ENCODE data around the gene PLEKHN1. TPM values are rescaled to one million over a fixed set of nuclear protein-coding genes. Genes with fewer than 3 reads are reported as not detected.
A peak's percentile ranks its signal among the peaks of the same experiment; 100 is the strongest.
"Not testable (repeated sequence)": the region's sequence is repeated elsewhere in the genome, so short reads cannot be mapped to it uniquely, and the experiment has no call there.

The PLEKHN1 gene
- polyA plus RNA-seq, 3 donors from 2014 or later = 0.14 to 2.2 (median 0.68) TPM

- H3K27me3 Mint-ChIP-seq (ENCODE audit: low read depth in 3 of 3) = peaks cover 3 to 14% (median 6%) of the 10 kb centered on the region in 3 donors
- H3K9me3 Mint-ChIP-seq = no peaks in the 10 kb centered on the region
- no peak for DNase-seq
- no peak overlapping the region for H3K27ac Mint-ChIP-seq
- peaks cover 0 to 8% of the 10 kb centered on the region in 2 donors for H3K4me1 Mint-ChIP-seq
- H3K4me3 Mint-ChIP-seq = no peak overlapping the region
- peaks cover 4 to 8% (median 7%) of the 10 kb centered on the region in 3 donors for H3K36me3 Mint-ChIP-seq
Measured at GRCh38 chr1:942864-943533, 23.3 kb upstream of the PLEKHN1 start.

- peaks cover 3 to 11% (median 6%) of the 10 kb centered on the region in 3 donors for H3K27me3 Mint-ChIP-seq (ENCODE audit: low read depth in 3 of 3)
- no peak overlapping the region for H3K27ac Mint-ChIP-seq
- peaks cover 4 to 10% (median 7%) of the 10 kb centered on the region in 3 donors for H3K36me3 Mint-ChIP-seq
- DNase-seq = no peak
- H3K9me3 Mint-ChIP-seq = no peaks in the 10 kb centered on the region
- H3K4me3 Mint-ChIP-seq = no peak overlapping the region
- peaks cover 0 to 8% of the 10 kb centered on the region in 2 donors for H3K4me1 Mint-ChIP-seq
Measured at GRCh38 chr1:943545-944340, 22.5 kb upstream of the PLEKHN1 start.

- peaks cover 3 to 4% (median 3%) of the 10 kb centered on the region in 3 donors for H3K27me3 Mint-ChIP-seq (ENCODE audit: low read depth in 3 of 3)
- H3K4me3 Mint-ChIP-seq = peak overlapping the region in 1 of 5 donors; percentile 24
- peaks cover 0 to 8% of the 10 kb centered on the region in 2 donors for H3K4me1 Mint-ChIP-seq
- no peak overlapping the region for H3K27ac Mint-ChIP-seq
- H3K36me3 Mint-ChIP-seq = peaks cover 4 to 16% (median 7%) of the 10 kb centered on the region in 3 donors
- no peaks in the 10 kb centered on the region for H3K9me3 Mint-ChIP-seq
- DNase-seq = no peak
Measured at GRCh38 chr1:944341-945325, 21.6 kb upstream of the PLEKHN1 start.

- Mint-ChIP-seq H3K4me1 (peaks cover 0 to 3% of the 10 kb centered on the region in 2 donors), H3K27ac (no peak overlapping the region)
Measured at GRCh38 chr1:945688-946556, 20.4 kb upstream of the PLEKHN1 start.

GRCh38 chr1:946811-947210 is 19.5 kb upstream of the PLEKHN1 start:
- not testable (repeated sequence) for H3K27ac Mint-ChIP-seq; H3K27me3 Mint-ChIP-seq (ENCODE audit: low read depth in 3 of 3); H3K4me3 Mint-ChIP-seq; H3K4me1 Mint-ChIP-seq; DNase-seq; H3K9me3 Mint-ChIP-seq
- H3K36me3 Mint-ChIP-seq = peaks cover 15 to 32% (median 20%) of the 10 kb centered on the region in 3 donors

More at GRCh38 chr1:945688-946556, 20.4 kb upstream of the PLEKHN1 start:
- DNase-seq = no peak
- Mint-ChIP-seq H3K4me3 (no peak overlapping the region), H3K9me3 (no peaks in the 10 kb centered on the region), H3K36me3 (peaks cover 15 to 28% (median 16%) of the 10 kb centered on the region in 3 donors), H3K27me3 (ENCODE audit: low read depth in 3 of 3) (peaks cover 0 to 3% (median 2%) of the 10 kb centered on the region in 3 donors)

GRCh38 chr1:947958-948357 is 18.3 kb upstream of the PLEKHN1 start:
- no peaks in the 10 kb centered on the region for H3K4me1 Mint-ChIP-seq

GRCh38 chr1:950268-950667 is 16.0 kb upstream of the PLEKHN1 start:
- no peaks in the 10 kb centered on the region for H3K27me3 Mint-ChIP-seq (ENCODE audit: low read depth in 3 of 3)

More at GRCh38 chr1:947958-948357, 18.3 kb upstream of the PLEKHN1 start:
- Mint-ChIP-seq H3K27me3 (ENCODE audit: low read depth in 3 of 3) (peaks cover 0 to 2% (median 0%) of the 10 kb centered on the region in 3 donors), H3K36me3 (peaks cover 15 to 32% (median 20%) of the 10 kb centered on the region in 3 donors), H3K27ac (no peak overlapping the region), H3K4me3 (no peak overlapping the region), H3K9me3 (no peaks in the 10 kb centered on the region)
- DNase-seq = no peak

GRCh38 chr1:950881-951280 is 15.4 kb upstream of the PLEKHN1 start:
- no peak for DNase-seq
- no peak overlapping the region for H3K27ac Mint-ChIP-seq
- H3K4me3 Mint-ChIP-seq = no peak overlapping the region
- peaks cover 18 to 41% (median 21%) of the 10 kb centered on the region in 3 donors for H3K36me3 Mint-ChIP-seq
- peaks cover 0 to 6% of the 10 kb centered on the region in 2 donors for H3K4me1 Mint-ChIP-seq
- no peaks in the 10 kb centered on the region for H3K9me3 Mint-ChIP-seq
- H3K27me3 Mint-ChIP-seq (ENCODE audit: low read depth in 3 of 3) = no peaks in the 10 kb centered on the region

More at GRCh38 chr1:950268-950667, 16.0 kb upstream of the PLEKHN1 start:
- Mint-ChIP-seq H3K36me3 (peaks cover 16 to 41% (median 19%) of the 10 kb centered on the region in 3 donors), H3K27ac (no peak overlapping the region), H3K9me3 (no peaks in the 10 kb centered on the region), H3K4me3 (no peak overlapping the region), H3K4me1 (peaks cover 0 to 2% of the 10 kb centered on the region in 2 donors)
- no peak for DNase-seq

- Mint-ChIP-seq H3K27ac (no peak overlapping the region), H3K36me3 (peaks cover 18 to 39% (median 21%) of the 10 kb centered on the region in 3 donors), H3K4me1 (peaks cover 0 to 6% of the 10 kb centered on the region in 2 donors), H3K27me3 (ENCODE audit: low read depth in 3 of 3) (no peaks in the 10 kb centered on the region), H3K9me3 (no peaks in the 10 kb centered on the region), H3K4me3 (no peak overlapping the region)
- no peak for DNase-seq
Measured at GRCh38 chr1:951364-951763, 14.9 kb upstream of the PLEKHN1 start.

- no peak for DNase-seq
- Mint-ChIP-seq H3K36me3 (peaks cover 16 to 39% (median 21%) of the 10 kb centered on the region in 3 donors), H3K27ac (no peak overlapping the region), H3K9me3 (no peaks in the 10 kb centered on the region), H3K4me1 (peaks cover under 1 to 10% of the 10 kb centered on the region in 2 donors), H3K4me3 (no peak overlapping the region), H3K27me3 (ENCODE audit: low read depth in 3 of 3) (no peaks in the 10 kb centered on the region)
Measured at GRCh38 chr1:952201-952600, 14.1 kb upstream of the PLEKHN1 start.

GRCh38 chr1:952603-953002 is 13.7 kb upstream of the PLEKHN1 start:
- no peak overlapping the region for H3K4me3 Mint-ChIP-seq
- peaks cover 0 to 2% (median 0%) of the 10 kb centered on the region in 3 donors for H3K27me3 Mint-ChIP-seq (ENCODE audit: low read depth in 3 of 3)
- H3K36me3 Mint-ChIP-seq = peaks cover 15 to 39% (median 21%) of the 10 kb centered on the region in 3 donors
- no peak for DNase-seq
- H3K27ac Mint-ChIP-seq = no peak overlapping the region
- peaks cover 4 to 14% of the 10 kb centered on the region in 2 donors for H3K4me1 Mint-ChIP-seq
- no peaks in the 10 kb centered on the region for H3K9me3 Mint-ChIP-seq

GRCh38 chr1:953524-954320 is 12.6 kb upstream of the PLEKHN1 start:
- no peak overlapping the region for H3K4me3 Mint-ChIP-seq
- peaks cover 16 to 24% of the 10 kb centered on the region in 2 donors for H3K4me1 Mint-ChIP-seq
- H3K36me3 Mint-ChIP-seq = peaks cover 15 to 38% (median 21%) of the 10 kb centered on the region in 3 donors
- H3K27ac Mint-ChIP-seq = no peak overlapping the region
- no peaks in the 10 kb centered on the region for H3K9me3 Mint-ChIP-seq
- peaks cover 0 to 7% (median 3%) of the 10 kb centered on the region in 3 donors for H3K27me3 Mint-ChIP-seq (ENCODE audit: low read depth in 3 of 3)
- DNase-seq = no peak

Measured in immature natural killer cell (primary cell).